ENCODE data around the gene ZNF837. TPM values are rescaled to one million over a fixed set of nuclear protein-coding genes. Genes with fewer than 3 reads are reported as not detected.
"Not testable (repeated sequence)": the region's sequence is repeated elsewhere in the genome, so short reads cannot be mapped to it uniquely, and the experiment has no call there.

The ZNF837 gene
- total RNA-seq, 1 donor from 2014 or later, result 2.4 TPM

DNA sequence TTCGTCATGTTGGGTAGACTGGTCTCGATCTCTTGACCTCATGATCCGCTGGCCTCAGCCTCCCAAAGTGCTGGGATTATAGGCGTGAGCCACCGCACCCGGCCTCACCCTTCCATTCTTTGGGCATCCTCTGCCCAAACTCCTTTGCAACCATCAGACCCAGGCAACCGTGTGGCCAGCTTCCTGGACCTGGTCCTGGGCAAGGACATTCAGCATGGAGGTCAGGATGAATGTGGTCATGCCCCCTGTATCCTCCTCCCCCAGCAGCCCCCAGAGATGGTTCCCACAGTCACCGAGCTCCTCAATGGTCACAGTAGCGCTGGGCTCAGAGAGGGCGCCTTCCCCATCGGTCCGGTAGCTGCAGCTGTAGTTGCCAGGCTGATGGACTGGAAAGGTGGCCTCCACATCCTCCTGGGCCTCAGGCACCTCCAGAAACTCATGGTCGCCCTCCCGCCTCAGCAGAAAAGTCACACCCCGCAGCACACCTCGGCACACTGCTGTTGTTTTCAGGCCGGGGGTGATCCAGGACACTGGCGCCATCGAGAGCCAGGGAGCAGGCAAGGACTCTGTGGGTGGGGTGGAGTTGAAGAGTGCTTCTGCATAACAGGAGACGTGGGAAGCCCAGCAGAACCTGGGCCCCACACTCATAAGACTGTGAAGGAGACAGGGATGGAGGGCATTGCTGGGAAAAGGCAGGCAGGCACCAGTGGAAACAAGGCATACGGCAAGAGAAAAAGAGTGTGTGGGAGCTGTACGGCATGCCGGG lies 28.7 kb downstream of the ZNF837 start:
- FAIRE-seq (no peak), DNase-seq (ENCODE audit: low spot score in 2 of 2) (no peak)

DNA sequence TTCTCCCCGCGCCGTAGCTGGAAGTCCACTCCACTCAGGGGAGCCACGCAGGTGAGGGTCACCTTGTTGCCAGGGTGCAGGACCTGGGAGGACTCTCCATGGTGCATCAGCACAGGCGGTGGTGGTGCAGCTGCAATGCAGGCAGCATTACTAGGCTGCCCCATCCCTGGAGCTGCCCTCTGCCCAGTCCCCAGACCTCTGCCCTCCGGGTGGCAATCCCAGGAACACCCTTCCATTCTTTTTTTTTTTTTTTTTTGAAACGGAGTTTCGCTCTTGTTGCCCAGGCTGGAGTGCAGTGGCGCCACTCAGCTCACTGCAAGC lies 29.3 kb downstream of the ZNF837 start:
- FAIRE-seq (no peak), DNase-seq (ENCODE audit: low spot score in 2 of 2) (no peak)

DNA sequence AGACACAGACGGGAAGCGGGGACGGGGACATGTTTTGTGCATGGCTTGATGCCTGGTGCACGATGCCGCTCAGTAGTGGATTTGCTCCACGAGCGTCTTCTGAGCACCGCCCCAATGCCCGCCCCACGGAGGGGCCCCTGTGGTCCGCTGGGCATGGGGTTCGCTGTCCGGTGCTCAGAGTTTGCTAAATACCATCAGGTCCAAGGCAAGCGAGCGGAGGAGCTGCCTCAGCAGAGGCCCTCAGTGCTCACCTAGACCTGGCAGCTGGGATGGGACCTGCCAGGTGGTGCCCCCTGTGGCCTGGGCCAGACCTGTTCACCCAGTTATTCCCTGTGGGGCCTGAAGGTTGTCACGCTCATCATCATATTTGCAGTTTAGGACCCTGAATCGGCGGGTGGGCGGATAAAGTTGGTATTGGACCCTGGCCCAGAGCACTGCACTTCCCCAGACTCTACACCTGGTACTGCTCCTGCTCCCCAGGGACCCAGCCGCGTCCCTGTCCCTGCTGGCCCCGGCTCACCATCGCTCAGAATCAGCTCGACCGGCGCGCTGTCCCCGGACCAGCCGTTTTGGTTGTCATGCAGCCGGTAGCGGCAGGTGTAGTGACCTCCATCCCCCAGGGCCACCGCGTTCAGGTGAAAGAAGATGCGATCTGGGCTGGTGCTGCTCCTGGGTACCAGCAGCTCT lies 29.8 kb downstream of the ZNF837 start:
- FAIRE-seq, result no peak

DNA sequence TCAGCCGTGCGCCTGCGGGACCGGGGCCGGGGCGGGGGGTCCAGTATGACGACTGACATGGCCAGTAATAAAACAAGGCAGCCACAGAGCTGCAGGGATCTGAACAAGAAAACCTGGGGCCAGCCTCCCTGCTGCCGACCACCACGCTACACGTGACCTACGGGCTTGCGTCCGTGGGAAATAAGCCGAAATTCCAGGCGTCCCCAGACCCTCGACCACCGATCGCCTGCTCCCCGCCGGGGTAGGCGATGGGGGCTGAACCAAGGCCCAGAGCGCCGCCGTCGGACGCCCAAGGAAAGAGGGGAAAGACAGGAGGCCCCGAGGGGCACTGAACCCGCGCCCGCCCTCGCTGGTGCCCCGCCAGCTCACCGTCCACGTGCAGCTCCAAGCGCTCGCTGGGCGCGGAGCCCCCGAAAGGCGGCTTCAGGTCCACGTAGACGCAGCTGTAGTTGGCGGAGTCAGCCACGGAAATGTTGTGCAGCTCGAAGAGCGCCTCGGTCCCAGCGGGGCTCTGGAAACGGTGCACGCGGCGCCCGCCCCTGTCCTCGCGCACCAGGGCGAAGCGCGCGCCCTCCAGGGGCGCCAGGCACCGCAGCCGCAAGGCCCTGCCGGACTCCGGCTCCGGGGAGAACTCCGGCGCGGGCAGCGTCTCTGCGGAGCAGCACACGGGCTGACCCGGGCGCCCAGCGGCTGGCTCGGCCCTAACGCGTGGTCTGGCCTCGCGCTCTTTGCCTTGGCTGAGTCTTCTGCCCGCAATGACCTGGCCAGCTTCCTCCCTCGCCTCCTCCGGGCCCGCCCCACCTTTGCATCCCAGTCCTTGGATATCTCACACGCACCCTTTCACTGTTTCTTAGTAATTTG lies 30.6 kb downstream of the ZNF837 start:
- DNase-seq (ENCODE audit: low spot score in 2 of 2) (no peak), FAIRE-seq (no peak)

More for the DNA sequence above, 29.8 kb downstream of the ZNF837 start:
- DNase-seq (ENCODE audit: low spot score in 2 of 2), result no peak

DNA sequence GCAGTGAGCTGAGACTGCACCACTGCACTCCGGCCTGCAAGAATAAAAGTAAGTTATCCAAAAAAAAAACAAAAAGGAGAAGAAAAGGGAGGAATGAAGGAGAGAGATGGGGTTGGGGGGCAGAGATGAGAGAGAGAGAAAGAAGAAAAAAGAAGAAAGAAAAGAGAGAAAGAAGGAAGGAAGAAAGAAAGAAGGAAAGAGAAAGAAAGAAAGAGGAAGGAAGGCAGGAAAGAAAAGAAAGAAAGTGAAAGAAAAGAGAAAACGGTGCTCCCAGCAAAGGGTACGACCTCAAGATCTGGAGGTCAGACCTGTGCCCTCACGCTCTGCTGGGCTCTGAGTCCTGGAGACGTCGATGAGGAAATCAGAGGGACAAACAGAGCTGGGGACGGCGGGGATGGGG lies 31.2 kb downstream of the ZNF837 start:
- FAIRE-seq (no peak), DNase-seq (ENCODE audit: low spot score in 2 of 2) (no peak)

DNA sequence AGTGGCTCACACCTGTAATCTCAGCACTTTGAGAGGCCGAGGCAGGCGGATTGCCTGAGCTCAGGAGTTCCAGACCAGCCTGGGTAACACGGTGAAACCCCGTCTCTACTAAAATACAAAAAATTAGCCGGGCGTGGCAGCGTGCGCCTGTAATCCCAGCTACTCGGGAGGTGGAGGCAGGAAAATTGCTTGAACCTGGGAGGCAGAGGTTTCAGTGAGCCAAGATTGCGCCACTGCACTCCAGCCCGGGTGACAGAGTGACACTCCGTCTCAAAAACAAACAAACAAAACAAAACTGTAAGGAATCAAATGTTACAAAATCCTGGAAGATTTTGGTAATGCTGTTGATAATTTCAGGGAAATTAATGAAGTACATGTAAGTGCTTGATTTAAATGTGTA lies 32.8 kb downstream of the ZNF837 start:
- not testable (repeated sequence) for FAIRE-seq; DNase-seq (ENCODE audit: low spot score in 2 of 2)

DNA sequence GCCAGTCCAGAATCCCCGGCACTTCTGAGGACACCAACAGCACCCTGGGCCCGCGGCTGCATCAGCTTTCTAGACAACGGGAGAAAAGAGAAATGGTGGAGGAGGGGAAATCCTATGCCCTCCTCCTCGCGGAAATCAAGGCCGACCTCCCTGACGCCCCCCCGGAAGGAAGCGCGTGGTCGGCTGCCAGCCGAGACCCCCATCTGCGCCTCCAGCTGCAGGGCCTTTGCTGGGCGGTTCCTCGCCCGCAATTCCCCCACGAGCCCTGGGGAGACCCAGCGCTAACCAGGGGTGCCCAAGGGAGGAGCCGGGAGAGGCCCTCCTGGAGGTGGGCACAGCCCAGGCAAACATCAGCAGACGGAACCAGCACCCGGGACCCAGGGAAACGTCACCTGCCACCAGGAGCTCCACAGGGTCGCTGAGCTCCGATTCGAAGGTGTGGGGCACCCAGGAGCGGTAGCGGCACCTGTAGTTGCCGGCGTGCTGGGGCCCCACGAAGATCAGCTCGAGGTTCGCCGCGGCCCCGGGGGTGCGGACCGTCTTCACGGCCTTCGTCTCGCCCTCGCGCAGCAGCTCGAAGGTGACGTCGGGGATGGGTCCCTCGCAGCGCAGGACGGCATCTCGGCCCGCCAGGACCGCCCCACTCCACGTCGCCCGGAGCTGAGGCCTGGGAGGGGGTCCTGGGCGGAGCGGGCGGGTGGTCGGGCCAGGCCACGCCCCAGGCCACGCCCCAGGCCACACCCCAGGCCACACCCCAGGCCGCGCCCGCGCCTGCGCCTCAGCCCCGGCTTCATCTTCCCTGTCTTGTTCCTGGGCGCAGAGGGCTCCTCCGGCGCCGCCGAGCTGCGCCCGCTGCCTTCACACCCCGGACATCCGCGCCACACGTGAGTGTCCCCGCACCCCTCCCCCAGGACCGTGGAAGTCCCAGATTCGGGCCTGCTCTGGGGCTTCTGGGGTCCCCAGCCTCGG lies 33.6 kb downstream of the ZNF837 start:
- DNase-seq (ENCODE audit: low spot score in 2 of 2) (peak; percentile 89), FAIRE-seq (no peak)

DNA sequence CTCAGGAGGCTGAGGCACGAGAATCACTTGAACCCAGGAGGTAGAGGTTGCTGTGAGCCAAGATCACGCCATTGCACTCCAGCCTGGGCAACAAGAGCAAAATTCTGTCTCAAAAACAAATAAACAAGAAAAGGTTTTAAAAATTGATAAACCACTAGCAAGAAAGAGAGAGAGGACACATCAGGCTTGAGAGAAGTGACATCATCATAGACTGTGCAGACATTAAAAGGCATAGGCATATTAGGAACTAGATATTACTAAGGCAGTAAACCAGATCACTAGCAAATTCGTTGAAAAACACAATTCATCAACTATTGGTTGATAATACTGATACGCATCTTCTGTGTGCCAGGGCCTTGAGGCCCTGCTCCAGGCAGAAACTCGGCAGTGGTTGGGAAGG lies 35.3 kb downstream of the ZNF837 start:
- FAIRE-seq, result no peak
- no peak for DNase-seq (ENCODE audit: low spot score in 2 of 2)

DNA sequence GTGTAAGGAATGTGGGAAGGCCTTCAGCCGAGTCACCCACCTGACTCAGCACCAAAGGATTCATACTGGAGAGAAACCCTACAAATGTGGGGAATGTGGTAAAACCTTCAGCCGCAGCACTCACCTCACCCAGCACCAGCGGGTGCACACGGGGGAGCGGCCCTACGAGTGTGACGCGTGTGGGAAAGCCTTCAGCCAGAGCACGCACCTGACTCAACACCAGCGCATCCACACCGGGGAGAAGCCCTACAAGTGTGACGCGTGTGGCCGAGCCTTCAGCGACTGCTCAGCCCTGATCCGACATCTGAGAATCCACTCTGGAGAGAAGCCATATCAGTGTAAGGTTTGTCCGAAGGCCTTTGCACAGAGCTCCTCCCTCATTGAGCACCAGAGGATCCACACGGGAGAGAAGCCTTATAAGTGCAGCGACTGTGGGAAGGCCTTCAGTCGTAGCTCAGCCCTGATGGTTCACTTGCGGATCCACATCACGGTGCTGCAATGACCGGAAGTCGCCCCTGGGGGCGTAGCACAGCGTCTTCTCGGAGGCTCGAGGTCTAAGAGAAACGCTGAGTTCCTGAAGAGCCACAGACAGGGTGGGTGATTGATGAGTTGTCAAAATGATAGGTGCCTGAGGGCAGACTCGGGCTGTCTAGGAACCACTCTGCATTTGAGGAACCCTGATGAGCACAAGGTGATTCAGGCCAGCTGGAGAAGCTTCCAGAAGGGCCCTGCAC lies 41.8 kb downstream of the ZNF837 start:
- no peak for DNase-seq (ENCODE audit: low spot score in 2 of 2)
- FAIRE-seq, result no peak

DNA sequence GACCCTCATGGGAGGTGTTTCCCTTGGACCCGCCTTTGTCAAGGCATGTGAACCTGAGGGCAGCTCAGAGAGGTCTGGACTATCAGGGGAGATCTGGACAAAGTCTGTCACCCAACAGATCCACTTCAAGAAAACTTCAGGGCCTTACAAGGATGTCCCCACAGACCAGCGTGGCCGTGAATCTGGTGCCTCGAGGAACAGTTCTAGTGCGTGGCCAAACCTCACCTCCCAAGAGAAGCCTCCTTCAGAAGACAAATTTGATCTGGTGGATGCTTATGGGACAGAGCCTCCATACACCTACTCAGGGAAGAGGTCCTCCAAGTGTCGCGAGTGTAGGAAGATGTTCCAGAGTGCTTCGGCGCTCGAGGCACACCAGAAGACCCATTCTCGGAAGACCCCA lies 42.5 kb downstream of the ZNF837 start:
- FAIRE-seq, result no peak
- no peak for DNase-seq (ENCODE audit: low spot score in 2 of 2)

DNA sequence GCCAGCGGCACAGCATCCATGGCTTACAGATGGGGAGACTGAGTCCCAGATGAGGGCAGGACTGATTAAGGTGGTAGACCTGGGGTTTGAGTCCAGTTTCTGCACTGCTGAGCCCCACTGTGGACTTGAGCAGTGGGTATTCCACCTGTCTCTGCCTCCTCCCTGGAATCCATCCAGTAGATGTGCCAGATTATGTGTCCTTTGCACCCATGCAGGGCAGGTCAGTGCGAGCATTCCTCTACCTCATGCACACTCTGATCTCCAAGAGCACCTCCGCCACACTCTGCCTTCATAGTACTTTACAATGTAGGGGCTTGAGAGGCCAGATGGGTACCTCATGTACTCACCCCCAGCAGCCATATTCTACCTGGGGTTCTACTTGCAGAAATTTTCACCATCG lies 44.0 kb downstream of the ZNF837 start:
- DNase-seq (ENCODE audit: low spot score in 2 of 2), result no peak
- no peak for FAIRE-seq

DNA sequence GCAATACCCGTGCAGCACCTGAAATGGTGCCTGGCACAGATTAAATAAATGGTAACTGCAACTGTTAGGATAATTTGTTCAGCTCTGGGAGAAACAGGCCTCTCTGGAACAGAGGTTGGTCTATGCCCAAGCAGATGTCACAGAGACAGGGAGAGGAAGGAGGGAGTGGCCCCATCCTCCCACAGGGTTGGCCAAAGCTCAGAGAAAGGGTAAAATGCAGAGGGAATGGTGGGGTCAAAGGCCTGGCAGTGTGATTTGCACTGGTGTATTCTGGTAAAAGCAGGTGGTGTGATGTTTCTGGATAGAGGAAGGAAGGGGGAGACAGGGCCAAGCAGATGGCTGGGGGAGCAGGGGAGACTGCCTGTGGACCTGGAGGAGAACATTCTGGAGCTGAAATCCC lies 44.6 kb downstream of the ZNF837 start:
- DNase-seq (ENCODE audit: low spot score in 2 of 2) (no peak), FAIRE-seq (no peak)

DNA sequence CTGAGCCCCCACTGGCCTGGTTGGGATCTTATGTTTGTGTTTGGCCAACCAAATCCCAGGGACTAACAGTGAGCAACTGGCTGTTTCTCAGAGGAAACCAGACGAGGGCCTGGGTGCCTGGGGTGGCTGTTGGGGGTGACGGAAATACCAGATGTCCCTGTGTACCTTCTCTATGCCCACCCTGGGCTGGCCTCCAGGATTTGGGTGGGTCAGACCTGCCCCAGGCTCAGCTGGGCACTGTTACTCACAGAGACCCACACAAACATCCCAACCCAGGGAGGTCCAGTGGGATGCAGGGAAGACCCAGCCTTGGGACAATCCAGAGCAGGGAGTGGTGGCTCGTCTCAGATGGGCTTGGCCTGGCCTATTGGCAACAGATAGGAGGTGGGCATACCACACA lies 45.2 kb downstream of the ZNF837 start:
- DNase-seq (ENCODE audit: low spot score in 2 of 2) (no peak), FAIRE-seq (no peak)

DNA sequence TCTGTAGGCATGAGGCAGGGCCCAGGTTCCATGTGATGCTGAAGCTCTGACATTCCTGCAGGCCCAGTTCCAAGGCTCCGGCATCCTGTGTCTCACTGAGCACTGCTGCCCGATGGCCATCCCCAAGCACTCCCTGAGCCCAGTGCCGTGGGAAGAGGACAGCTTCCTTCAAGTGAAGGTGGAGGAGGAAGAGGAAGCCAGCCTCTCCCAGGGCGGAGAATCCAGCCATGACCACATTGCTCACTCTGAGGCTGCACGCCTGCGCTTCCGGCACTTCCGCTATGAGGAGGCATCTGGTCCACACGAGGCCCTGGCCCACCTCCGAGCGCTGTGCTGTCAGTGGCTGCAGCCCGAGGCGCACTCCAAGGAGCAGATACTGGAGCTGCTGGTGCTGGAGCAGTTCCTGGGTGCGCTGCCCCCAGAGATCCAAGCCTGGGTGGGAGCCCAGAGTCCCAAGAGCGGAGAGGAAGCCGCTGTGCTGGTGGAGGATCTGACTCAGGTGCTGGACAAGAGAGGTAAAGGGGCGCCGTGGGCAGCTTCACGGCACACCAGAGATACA lies 46.1 kb downstream of the ZNF837 start:
- DNase-seq (ENCODE audit: low spot score in 2 of 2), result no peak
- no peak for FAIRE-seq

DNA sequence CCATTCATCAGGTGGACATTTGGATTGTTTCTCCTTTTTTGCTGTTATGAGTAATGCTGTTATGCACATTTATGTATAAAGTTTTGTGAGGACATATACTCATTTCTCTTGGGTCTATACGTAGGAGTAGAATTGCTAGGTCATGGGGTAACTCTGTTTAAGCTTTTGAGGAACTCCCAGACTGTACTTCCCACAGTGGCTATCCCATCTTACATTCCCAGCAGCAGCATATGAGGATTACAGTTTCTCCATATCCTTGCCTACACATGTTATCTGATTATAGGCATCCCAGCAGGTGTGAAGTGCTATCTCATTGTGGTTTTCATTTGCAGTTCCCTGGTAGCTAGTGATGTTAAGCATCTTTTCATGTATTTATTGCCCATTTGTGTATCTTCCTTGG lies 48.1 kb downstream of the ZNF837 start:
- DNase-seq (ENCODE audit: low spot score in 2 of 2) (no peak), FAIRE-seq (no peak)

DNA sequence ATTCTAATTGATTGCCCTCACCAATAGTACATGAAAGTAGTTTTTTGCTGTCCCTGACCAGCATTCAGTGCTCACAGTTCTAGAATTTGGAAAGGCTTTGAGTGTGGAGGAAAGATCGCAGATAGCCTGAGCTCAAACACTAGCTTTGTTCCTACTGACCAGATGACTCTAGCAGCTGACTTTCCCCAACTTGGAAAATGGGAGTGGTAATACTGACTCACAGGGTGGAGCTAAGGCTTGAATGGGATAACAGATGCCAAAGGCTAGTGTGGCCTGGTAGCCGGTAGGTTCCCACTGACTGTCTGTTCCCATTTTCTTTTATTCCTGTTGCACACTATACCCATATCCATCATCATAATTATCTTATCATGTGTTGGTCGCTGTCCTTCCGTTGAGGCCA lies 50.4 kb downstream of the ZNF837 start:
- no peak for FAIRE-seq
- DNase-seq (ENCODE audit: low spot score in 2 of 2), result peak in 1 of 2 donors; percentile 75

DNA sequence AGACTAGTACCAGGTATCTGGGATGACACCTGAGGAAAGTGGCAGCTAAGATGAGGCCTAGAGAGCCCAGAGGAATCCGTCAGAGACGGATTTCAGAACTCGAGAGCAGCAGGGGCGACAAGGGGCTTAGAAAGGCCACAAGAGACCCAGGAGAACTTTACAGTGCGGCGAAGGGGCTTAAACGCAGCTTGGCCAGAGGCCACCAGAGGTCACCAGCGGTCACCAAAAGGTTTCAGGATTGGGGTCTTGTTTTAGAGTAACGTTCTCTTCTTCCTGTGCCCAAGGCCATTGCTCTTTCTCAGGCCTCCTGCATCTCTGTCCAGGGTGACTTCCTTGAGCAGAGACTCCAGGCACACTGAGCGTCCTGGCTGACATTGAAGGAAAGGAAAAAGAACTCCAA lies 51.8 kb downstream of the ZNF837 start:
- no peak for FAIRE-seq
- no peak for DNase-seq (ENCODE audit: low spot score in 2 of 2)

DNA sequence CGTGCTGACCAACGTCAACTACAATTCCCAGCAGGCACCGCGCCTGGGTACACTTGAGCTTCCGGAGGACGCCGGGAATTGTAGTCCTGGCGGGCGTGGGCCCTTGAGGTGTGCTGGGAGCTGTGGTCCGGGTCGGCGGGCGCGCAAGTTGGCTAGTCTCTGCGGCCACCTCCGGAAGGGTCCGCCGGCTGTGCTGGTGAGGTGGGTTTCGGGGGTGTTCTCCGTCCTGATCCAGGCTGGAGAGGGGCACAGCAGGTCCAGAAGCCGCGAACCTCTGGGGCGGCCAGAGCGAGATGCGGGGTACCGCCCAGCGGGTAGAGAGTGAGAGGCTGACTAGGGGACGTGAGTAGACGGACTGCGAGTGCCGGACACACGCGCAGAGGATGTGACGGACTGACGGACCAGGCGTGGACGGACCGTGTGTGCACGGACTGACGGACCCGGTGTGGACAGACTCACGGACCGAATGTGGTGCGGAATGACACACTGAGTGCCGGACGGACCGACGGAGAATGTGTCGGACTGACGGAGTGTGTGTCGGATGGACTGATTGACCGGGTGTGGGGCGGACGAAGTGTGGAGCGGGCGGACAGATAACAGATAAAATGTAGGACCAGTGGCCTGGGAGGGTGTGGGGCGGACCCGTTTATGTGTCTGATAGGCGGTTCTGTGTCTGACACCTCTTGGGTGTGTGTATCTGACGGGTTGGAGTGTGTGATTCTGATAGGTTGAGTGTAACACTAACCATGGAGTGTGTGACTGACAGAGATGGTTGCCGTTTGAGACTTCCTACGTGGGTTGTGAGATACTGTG lies 53.7 kb downstream of the ZNF837 start, which contains the start of gene ZSCAN22:
Gene ZSCAN22, plus strand, starts transcription at position 81 of the 813 bp plus-strand sequence. CDS start 7,809 bp downstream, outside the sequence.
- FAIRE-seq (no peak), DNase-seq (ENCODE audit: low spot score in 2 of 2) (peak; percentile 87 to 94)
